ENCODE data around the gene ZBTB42. TPM values are rescaled to one million over a fixed set of nuclear protein-coding genes. Genes with fewer than 3 reads are reported as not detected.

ZBTB42 gene
- total and polyA plus RNA-seq, 2 donors (not counting 1 experiment from before 2014, with no cell fraction given): 1.6 to 8.3 TPM

GRCh38 chr14:104824353-104824997, 23.6 kb downstream of the ZBTB42 start:
- H3K79me2 ChIP-seq (ENCODE audit: control insufficient read depth, insufficient read depth, low read length): no peaks in the 10 kb centered on the region
- peaks cover 0 to 13% (median 0%) of the 10 kb centered on the region in 3 donors for H3K9me3 ChIP-seq (ENCODE audit: control extremely low read depth in 1 of 3, control insufficient read depth in 2 of 3, insufficient read depth in 1 of 3, low read length in 2 of 3)
- intact Hi-C loops (cut with micrococcal nuclease): no loop called here
- DNase-seq: no peak
- ATAC-seq (ENCODE audit: low read depth): no peak
- peak overlapping the region; percentile 85 for H3K4me3 Mint-ChIP-seq
- peaks cover 10% of the 10 kb centered on the region for H3K27me3 Mint-ChIP-seq
- no peak overlapping the region for H3K4me3 ChIP-seq (ENCODE audit: control extremely low read depth in 1 of 5, extremely low read depth in 1 of 5, insufficient read depth in 1 of 5, low read depth in 2 of 5, low read length in 4 of 5)
- H3K4me1 Mint-ChIP-seq: peaks cover 29% of the 10 kb centered on the region
- H3K36me3 ChIP-seq (replicated peaks in 1 of 2; ENCODE audit: control extremely low read depth in 1 of 2, control insufficient read depth in 1 of 2, extremely low read depth in 1 of 2, insufficient read depth in 2 of 2, low read length in 1 of 2): no peaks in the 10 kb centered on the region
- 98% methylated on average over 2 of the region's 2 CpGs for WGBS (ENCODE audit: insufficient coverage)
- no peak overlapping the region for H3K27ac ChIP-seq (ENCODE audit: low read length in 2 of 2)
- TF ChIP-seq EZH2 (IDR thresholded peaks at IDR 0.05; ENCODE audit: borderline replicate concordance, insufficient read depth, low read depth, low read length, poor library complexity, severe bottlenecking) (no peak), CTCF (IDR thresholded peaks at IDR 0.05) (no peak)
- peaks cover 0 to 21% (median 10%) of the 10 kb centered on the region in 4 experiments for H3K27me3 ChIP-seq (replicated peaks in 1 of 4; ENCODE audit: control extremely low read depth in 1 of 4, control insufficient read depth in 3 of 4, insufficient read depth in 4 of 4, low read length in 3 of 4)
- no peak overlapping the region for H3K4me2 ChIP-seq (replicated peaks; ENCODE audit: low read depth, low read length, poor library complexity, severe bottlenecking)
- no peak overlapping the region for H3K9ac ChIP-seq (ENCODE audit: low read length)
- CTCF ChIA-PET: no interaction called here
- POLR2A ChIA-PET: no interaction called here
- H4K20me1 ChIP-seq (ENCODE audit: control insufficient read depth, insufficient read depth, low read length, poor library complexity, severe bottlenecking): no peaks in the 10 kb centered on the region
- peaks cover 19 to 21% of the 10 kb centered on the region in 2 donors for H3K4me1 ChIP-seq (ENCODE audit: control insufficient read depth in 2 of 2, insufficient read depth in 2 of 2, low read length in 2 of 2)
- H3K27ac Mint-ChIP-seq: no peak overlapping the region
- no peak overlapping the region for H2AFZ ChIP-seq (ENCODE audit: insufficient read depth, low read depth, low read length, poor library complexity, severe bottlenecking)
- peaks cover 6% of the 10 kb centered on the region for H3K9me3 Mint-ChIP-seq (ENCODE audit: insufficient read depth)
